SU-DHL-6 (cell line): ENCODE results near the gene ELOVL6.
"Not testable (repeated sequence)": the region's sequence is repeated elsewhere in the genome, so short reads cannot be mapped to it uniquely, and the experiment has no call there.

Source experiments
- H2AFZ ChIP-seq: fragments of 200-600 bp; sonication (generic); 2 replicates; pipeline ENCODE4 v1.6.1; 2014; ENCODE audit warnings: low read depth, mild to moderate bottlenecking, moderate library complexity, mixed read lengths, antibody characterized with exemption, low read length; ENCODE audit not compliant: severe bottlenecking
- H3F3A ChIP-seq: fragments of 200-600 bp; shearing (Covaris generic); 2 replicates; pipeline ENCODE4 v1.6.0; 2016; ENCODE audit warnings: antibody characterized with exemption, mild to moderate bottlenecking; ENCODE audit not compliant: insufficient read depth
- H3K27ac ChIP-seq: fragments of 200-600 bp; sonication (generic); 2 replicates; pipeline ENCODE4 v1.5.1; 2016; ENCODE audit warnings: low read depth, mild to moderate bottlenecking, low read length, moderate library complexity, mixed read lengths
- H3K27me3 ChIP-seq: fragments of 200-600 bp; sonication (generic), shearing (Covaris generic); 2 replicates; pipeline ENCODE4 v1.6.0; 2014; ENCODE audit warnings: mild to moderate bottlenecking, low read length
- H3K36me3 ChIP-seq: fragments of 200-600 bp; sonication (generic); 2 replicates; pipeline ENCODE4 v1.6.1; 2014; ENCODE audit warnings: mild to moderate bottlenecking, low read length, mixed read lengths
- H3K4me2 ChIP-seq: fragments of 300-600, 200-600 bp; shearing (Covaris generic), sonication (generic); 2 replicates; pipeline ENCODE4 v1.6.0; 2014; ENCODE audit warnings: low read length, low read depth, mild to moderate bottlenecking; ENCODE audit not compliant: poor library complexity, severe bottlenecking
- H3K4me3 ChIP-seq: fragments of 200-600 bp; sonication (generic); 2 replicates; pipeline ENCODE4 v1.5.1; 2014; ENCODE audit warnings: antibody characterized with exemption, low read length, mild to moderate bottlenecking, mixed read lengths; ENCODE audit not compliant: insufficient read depth, poor library complexity, severe bottlenecking
- H3K79me2 ChIP-seq: fragments of 200-600 bp; sonication (generic); 2 replicates; pipeline ENCODE4 v1.6.1; 2014; ENCODE audit warnings: mild to moderate bottlenecking, low read length, moderate library complexity; ENCODE audit not compliant: insufficient read depth
- H3K9ac ChIP-seq: fragments of 200-600 bp; sonication (generic); 2 replicates; pipeline ENCODE4 v1.7.0; 2014; ENCODE audit warnings: mild to moderate bottlenecking, low read length
- H3K9me2 ChIP-seq: fragments of 200-600 bp; sonication (generic); replicated peaks from 2 replicates; pipeline ENCODE4 v1.6.1; 2014; ENCODE audit warnings: low read length; ENCODE audit not compliant: insufficient read depth
- H3K9me3 ChIP-seq: fragments of 200-600 bp; sonication (generic); 2 replicates; pipeline ENCODE4 v1.6.1; 2014; ENCODE audit warnings: low read length, mixed read lengths; ENCODE audit not compliant: insufficient read depth
- H4K20me1 ChIP-seq: fragments of 200-600 bp; sonication (generic); 2 replicates; pipeline ENCODE4 v1.6.1; 2014; ENCODE audit warnings: low read depth, mild to moderate bottlenecking, antibody characterized with exemption, low read length, moderate library complexity, mixed read lengths
- EZH2phosphoT487 ChIP-seq: fragments of 200-600 bp; sonication (generic), shearing (Covaris generic); conservative IDR thresholded peaks from 2 replicates; pipeline ENCODE4 v1.6.1; 2018; ENCODE audit warnings: mild to moderate bottlenecking, antibody characterized with exemption, low read length, moderate library complexity, mixed read lengths
- TF ChIP-seq, protein P1 (sequence below): fragments of 200-600 bp; sonication (generic); IDR thresholded peaks from one replicate; pipeline ENCODE4 v1.5.1; 2017; ENCODE audit warnings: antibody characterized with exemption, mild to moderate bottlenecking, low read length, moderate library complexity; ENCODE audit not compliant: insufficient read depth, poor library complexity, severe bottlenecking

ELOVL6 gene

DNA sequence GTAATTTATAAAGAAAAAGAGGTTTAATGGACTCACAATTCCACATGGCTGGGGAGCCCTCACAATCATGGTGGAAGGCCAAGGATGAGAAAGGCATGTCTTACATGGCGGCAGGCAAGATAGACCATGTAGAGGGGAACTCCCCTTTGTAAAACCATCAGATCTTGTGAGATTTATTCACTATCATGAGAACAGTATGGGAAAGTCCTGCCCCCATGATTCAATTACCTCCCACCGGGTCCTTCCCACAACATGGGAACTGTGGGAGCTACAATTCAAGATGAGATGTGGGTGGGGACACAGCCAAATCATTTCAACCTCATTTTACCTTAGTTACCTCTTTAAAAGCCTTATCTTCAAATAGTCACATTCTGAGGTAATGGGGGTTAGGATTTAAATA, 30.9 kb upstream of the ELOVL6 start:
- H3K4me2 ChIP-seq = no peak overlapping the region
- no peak overlapping the region for H3K9ac ChIP-seq
- H3K36me3 ChIP-seq = no peaks in the 10 kb centered on the region
- H3K79me2 ChIP-seq = no peaks in the 10 kb centered on the region
- TF ChIP-seq, protein P1, sequence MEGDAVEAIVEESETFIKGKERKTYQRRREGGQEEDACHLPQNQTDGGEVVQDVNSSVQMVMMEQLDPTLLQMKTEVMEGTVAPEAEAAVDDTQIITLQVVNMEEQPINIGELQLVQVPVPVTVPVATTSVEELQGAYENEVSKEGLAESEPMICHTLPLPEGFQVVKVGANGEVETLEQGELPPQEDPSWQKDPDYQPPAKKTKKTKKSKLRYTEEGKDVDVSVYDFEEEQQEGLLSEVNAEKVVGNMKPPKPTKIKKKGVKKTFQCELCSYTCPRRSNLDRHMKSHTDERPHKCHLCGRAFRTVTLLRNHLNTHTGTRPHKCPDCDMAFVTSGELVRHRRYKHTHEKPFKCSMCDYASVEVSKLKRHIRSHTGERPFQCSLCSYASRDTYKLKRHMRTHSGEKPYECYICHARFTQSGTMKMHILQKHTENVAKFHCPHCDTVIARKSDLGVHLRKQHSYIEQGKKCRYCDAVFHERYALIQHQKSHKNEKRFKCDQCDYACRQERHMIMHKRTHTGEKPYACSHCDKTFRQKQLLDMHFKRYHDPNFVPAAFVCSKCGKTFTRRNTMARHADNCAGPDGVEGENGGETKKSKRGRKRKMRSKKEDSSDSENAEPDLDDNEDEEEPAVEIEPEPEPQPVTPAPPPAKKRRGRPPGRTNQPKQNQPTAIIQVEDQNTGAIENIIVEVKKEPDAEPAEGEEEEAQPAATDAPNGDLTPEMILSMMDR = no peak
- H3K9me3 ChIP-seq = no peaks in the 10 kb centered on the region
- H3K27ac ChIP-seq = no peak overlapping the region
- H3F3A ChIP-seq = no peaks in the 10 kb centered on the region
- no peak overlapping the region for H3K4me3 ChIP-seq
- no peak overlapping the region for H2AFZ ChIP-seq
- H3K27me3 ChIP-seq = no peaks in the 10 kb centered on the region
- H3K9me2 ChIP-seq = no peaks in the 10 kb centered on the region
- no peaks in the 10 kb centered on the region for H4K20me1 ChIP-seq

DNA sequence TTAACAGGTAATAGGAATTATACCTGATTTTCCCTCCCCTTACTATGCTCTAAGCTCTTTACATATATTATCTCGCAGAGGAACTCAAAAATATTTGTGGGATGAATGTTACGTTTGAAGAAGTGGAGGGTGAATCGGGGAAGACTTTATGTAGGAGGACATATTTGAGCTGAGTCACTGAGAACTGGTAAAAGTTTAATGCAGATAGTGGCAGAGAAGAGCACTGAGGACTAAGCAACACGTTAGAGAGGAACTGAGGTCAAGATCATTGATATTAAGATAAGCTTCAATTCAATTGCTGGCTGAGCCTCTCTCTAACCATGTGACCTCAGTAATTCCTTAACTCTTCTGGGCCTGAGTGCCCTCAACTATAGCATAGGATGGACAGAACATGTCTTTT, 26.4 kb upstream of the ELOVL6 start:
- no peaks in the 10 kb centered on the region for H3K9me3 ChIP-seq
- H3K4me3 ChIP-seq = no peak overlapping the region
- no peak overlapping the region for H3K4me2 ChIP-seq
- H3K27me3 ChIP-seq = no peaks in the 10 kb centered on the region
- no peak overlapping the region for H3K27ac ChIP-seq
- no peaks in the 10 kb centered on the region for H3F3A ChIP-seq
- TF ChIP-seq EZH2phosphoT487 = no peak
- no peaks in the 10 kb centered on the region for H3K9me2 ChIP-seq
- H4K20me1 ChIP-seq = no peaks in the 10 kb centered on the region
- H2AFZ ChIP-seq = no peak overlapping the region
- H3K79me2 ChIP-seq = no peaks in the 10 kb centered on the region
- no peak overlapping the region for H3K9ac ChIP-seq
- H3K36me3 ChIP-seq = no peaks in the 10 kb centered on the region

DNA sequence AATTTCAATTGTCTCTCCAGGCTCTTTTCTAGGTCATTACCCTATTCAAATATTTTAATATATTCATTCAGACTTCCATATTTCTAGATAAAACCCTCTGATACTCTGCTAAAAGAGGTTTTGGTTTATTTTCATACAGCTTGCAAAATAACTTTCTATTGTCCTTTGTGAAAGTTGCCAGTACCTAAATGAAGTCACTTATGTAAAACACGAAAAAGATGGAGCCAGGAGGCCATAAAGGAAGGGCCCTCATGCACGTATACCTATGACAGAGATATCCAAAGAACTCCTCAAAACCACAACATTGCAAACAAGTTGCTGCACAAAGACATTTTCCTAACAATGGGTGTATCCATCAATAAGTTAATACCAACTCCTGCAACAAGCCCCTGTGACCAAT, 25.7 kb upstream of the ELOVL6 start:
- no peak overlapping the region for H3K4me2 ChIP-seq

DNA sequence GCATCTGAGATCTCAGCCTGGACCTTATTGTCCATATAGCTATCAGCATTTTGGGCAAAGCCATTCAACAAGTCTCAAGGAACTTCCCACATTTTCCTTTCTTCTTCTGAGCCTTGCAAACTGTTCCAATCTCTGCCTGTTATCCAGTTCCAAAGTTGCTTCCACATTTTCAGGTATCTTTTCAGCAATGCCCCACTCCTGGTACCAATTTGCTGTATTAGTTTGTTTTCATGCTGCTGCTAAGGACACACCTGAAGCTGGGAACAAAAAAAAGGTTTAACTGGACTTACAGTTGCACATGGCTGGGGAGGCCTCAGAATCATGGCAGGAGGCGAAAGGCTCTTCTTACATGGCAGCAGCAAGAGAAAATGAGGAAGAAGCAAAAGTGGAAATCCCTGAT, 20.5 kb upstream of the ELOVL6 start:
- not testable (repeated sequence) for H3K9me2 ChIP-seq

More for the DNA sequence above, 25.7 kb upstream of the ELOVL6 start:
- TF ChIP-seq EZH2phosphoT487 = no peak
- TF ChIP-seq, protein P1 = no peak
- Histone ChIP-seq H3K36me3 (no peaks in the 10 kb centered on the region), H3K9me3 (no peaks in the 10 kb centered on the region), H3K79me2 (no peaks in the 10 kb centered on the region), H3K9me2 (no peaks in the 10 kb centered on the region), H3K4me3 (no peak overlapping the region), H2AFZ (no peak overlapping the region), H3F3A (no peaks in the 10 kb centered on the region), H3K9ac (no peak overlapping the region), H4K20me1 (no peaks in the 10 kb centered on the region), H3K27me3 (no peaks in the 10 kb centered on the region), H3K27ac (no peak overlapping the region)

DNA sequence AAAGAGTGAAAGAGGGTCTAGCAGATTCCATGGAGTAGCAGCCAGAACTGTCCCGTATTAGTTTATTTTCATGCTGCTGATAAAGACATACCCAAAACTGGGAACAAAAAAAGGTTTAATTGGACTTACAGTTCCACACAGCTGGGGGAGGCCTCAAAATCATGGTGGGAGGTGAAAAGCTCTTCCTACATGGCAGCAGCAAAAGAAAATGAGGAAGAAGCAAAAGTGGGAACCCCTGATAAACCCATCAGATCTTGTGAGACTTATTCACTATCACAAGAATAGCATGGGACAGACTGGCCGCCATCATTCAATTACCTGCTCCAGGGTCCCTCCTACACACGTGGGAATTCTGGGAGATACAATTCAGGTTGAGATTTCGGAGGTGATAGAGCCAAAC, 18.8 kb upstream of the ELOVL6 start:
- H3K36me3 ChIP-seq, H3K79me2 ChIP-seq, H2AFZ ChIP-seq, H4K20me1 ChIP-seq, H3K27me3 ChIP-seq, H3F3A ChIP-seq, H3K4me2 ChIP-seq, H3K27ac ChIP-seq, H3K9me3 ChIP-seq, H3K4me3 ChIP-seq, H3K9ac ChIP-seq, H3K9me2 ChIP-seq: not testable (repeated sequence)

More for the DNA sequence above, 20.5 kb upstream of the ELOVL6 start:
- H3K27me3 ChIP-seq, H3K27ac ChIP-seq, H3K9ac ChIP-seq, H3K4me3 ChIP-seq, H3K9me3 ChIP-seq, H2AFZ ChIP-seq, H3K36me3 ChIP-seq, H3F3A ChIP-seq, H4K20me1 ChIP-seq, H3K4me2 ChIP-seq, H3K79me2 ChIP-seq: not testable (repeated sequence)
